ENCODE data around the gene TEX11.
"Not testable (repeated sequence)": the region's sequence is repeated elsewhere in the genome, so short reads cannot be mapped to it uniquely, and the experiment has no call there.

Gene TEX11

GRCh38 chrX:70769659-70770227, 138.8 kb downstream of the TEX11 start:
- no peak for FAIRE-seq
- DNase-seq (ENCODE audit: extremely low spot score, insufficient read length, low read depth): no peak

GRCh38 chrX:70762285-70762684, 146.2 kb downstream of the TEX11 start:
- FAIRE-seq (no peak), DNase-seq (ENCODE audit: extremely low spot score, insufficient read length, low read depth) (no peak)

- no peak for FAIRE-seq
- DNase-seq (ENCODE audit: extremely low spot score, insufficient read length, low read depth): no peak
These were observed 152.7 kb downstream of the TEX11 start for GRCh38 chrX:70755850-70756249.

GRCh38 chrX:70754169-70754848, 154.2 kb downstream of the TEX11 start:
- no peak for FAIRE-seq
- no peak for DNase-seq (ENCODE audit: extremely low spot score, insufficient read length, low read depth)

GRCh38 chrX:70733774-70734173, 174.7 kb downstream of the TEX11 start:
- DNase-seq (ENCODE audit: extremely low spot score, insufficient read length, low read depth): not testable (repeated sequence)

GRCh38 chrX:70727961-70728360, 180.6 kb downstream of the TEX11 start:
- DNase-seq (ENCODE audit: extremely low spot score, insufficient read length, low read depth); FAIRE-seq: not testable (repeated sequence)

More at GRCh38 chrX:70733774-70734173, 174.7 kb downstream of the TEX11 start:
- not testable (repeated sequence) for FAIRE-seq

GRCh38 chrX:70720721-70721120, 187.8 kb downstream of the TEX11 start:
- DNase-seq (ENCODE audit: extremely low spot score, insufficient read length, low read depth): no peak
- no peak for FAIRE-seq

GRCh38 chrX:70711336-70711735, 197.2 kb downstream of the TEX11 start:
- FAIRE-seq; DNase-seq (ENCODE audit: extremely low spot score, insufficient read length, low read depth): not testable (repeated sequence)

GRCh38 chrX:70694339-70695122, 214.0 kb downstream of the TEX11 start:
- FAIRE-seq (no peak), DNase-seq (ENCODE audit: extremely low spot score, insufficient read length, low read depth) (no peak)

GRCh38 chrX:70679455-70679854, 229.1 kb downstream of the TEX11 start:
- not testable (repeated sequence) for FAIRE-seq; DNase-seq (ENCODE audit: extremely low spot score, insufficient read length, low read depth)

GRCh38 chrX:70675284-70675683, 233.2 kb downstream of the TEX11 start:
- no peak for DNase-seq (ENCODE audit: extremely low spot score, insufficient read length, low read depth)
- FAIRE-seq: no peak

- FAIRE-seq (no peak), DNase-seq (ENCODE audit: extremely low spot score, insufficient read length, low read depth) (no peak)
These were observed 236.2 kb downstream of the TEX11 start for GRCh38 chrX:70672326-70672725.

GRCh38 chrX:70669120-70669519, 239.4 kb downstream of the TEX11 start:
- no peak for DNase-seq (ENCODE audit: extremely low spot score, insufficient read length, low read depth)
- FAIRE-seq: no peak

- FAIRE-seq: peak; percentile 47
- DNase-seq (ENCODE audit: extremely low spot score, insufficient read length, low read depth): no peak
These were observed 243.8 kb downstream of the TEX11 start for GRCh38 chrX:70664726-70665125.

GRCh38 chrX:70661124-70661523, 247.4 kb downstream of the TEX11 start:
- FAIRE-seq; DNase-seq (ENCODE audit: extremely low spot score, insufficient read length, low read depth): not testable (repeated sequence)

GRCh38 chrX:70657546-70657945, 251.0 kb downstream of the TEX11 start:
- not testable (repeated sequence) for FAIRE-seq; DNase-seq (ENCODE audit: extremely low spot score, insufficient read length, low read depth)

- DNase-seq (ENCODE audit: extremely low spot score, insufficient read length, low read depth) (no peak), FAIRE-seq (no peak)
These were observed 252.2 kb downstream of the TEX11 start for GRCh38 chrX:70656304-70656703.

- FAIRE-seq; DNase-seq (ENCODE audit: extremely low spot score, insufficient read length, low read depth): not testable (repeated sequence)
These were observed 260.6 kb downstream of the TEX11 start for GRCh38 chrX:70647910-70648309.

- no peak for FAIRE-seq
- DNase-seq (ENCODE audit: extremely low spot score, insufficient read length, low read depth): no peak
These were observed 272.3 kb downstream of the TEX11 start for GRCh38 chrX:70636218-70636617.

GRCh38 chrX:70635669-70636068, 272.8 kb downstream of the TEX11 start:
- no peak for FAIRE-seq
- DNase-seq (ENCODE audit: extremely low spot score, insufficient read length, low read depth): no peak

GRCh38 chrX:70635227-70635626, 273.3 kb downstream of the TEX11 start:
- no peak for FAIRE-seq
- DNase-seq (ENCODE audit: extremely low spot score, insufficient read length, low read depth): no peak

Measured in GM18507 (cell line).